ENCODE data around the gene ZNF311. TPM values are rescaled to one million over a fixed set of nuclear protein-coding genes. Genes with fewer than 3 reads are reported as not detected.

Gene ZNF311
- total and polyA plus RNA-seq, 2 of the 13 experiments (the other 11 are each of a cell fraction or from before 2014, with no cell fraction given): not detected

GRCh38 chr6:28981833-28982475 is 23.2 kb downstream of the ZNF311 start (continued):
- TF ChIP-seq FOSL2 (CRISPR knock-in tag; IDR thresholded peaks at IDR 0.05) (peak; percentile 62), FOXC1 (CRISPR knock-in tag; IDR thresholded peaks at IDR 0.05; ENCODE audit: borderline replicate concordance) (peak; percentile 61; the same call in 1 of the 2 replicates), NFE2 (CRISPR knock-in tag; IDR thresholded peaks at IDR 0.05) (0 out of 2 replicates have a peak, but pooled peaks have one; percentile 77), PRDM10 (CRISPR knock-in tag; IDR thresholded peaks at IDR 0.05; ENCODE audit: low read depth) (peak; percentile 55; the same call in 1 of the 2 replicates), NONO (IDR thresholded peaks at IDR 0.05) (no peak), NONO (CRISPR knock-in tag; conservative IDR thresholded peaks at IDR 0.05) (peak; percentile 74), IRF1 (CRISPR knock-in tag; IDR thresholded peaks at IDR 0.05; ENCODE audit: low read depth) (peak; percentile 74; the same call in 1 of the 2 replicates), HNF1A (IDR thresholded peaks at IDR 0.05; ENCODE audit: low read depth) (no peak; the same call in none of the 2 replicates), HNF1A (CRISPR knock-in tag; IDR thresholded peaks at IDR 0.05; ENCODE audit: borderline replicate concordance) (peak; percentile 30; the same call in 1 of the 2 replicates), ZNF770 (CRISPR knock-in tag; IDR thresholded peaks at IDR 0.05) (0 out of 2 replicates have a peak, but pooled peaks have one; percentile 9), ZKSCAN1 (IDR thresholded peaks at IDR 0.05; ENCODE audit: low read length) (peak; percentile 82), FOXP4 (CRISPR knock-in tag; IDR thresholded peaks at IDR 0.05) (peak; percentile 54; the same call in 1 of the 2 replicates), ASH2L (IDR thresholded peaks at IDR 0.05; ENCODE audit: insufficient read length, low read depth, low read length) (peak; percentile 92), ZNF326 (CRISPR knock-in tag; IDR thresholded peaks at IDR 0.05; ENCODE audit: borderline replicate concordance) (no peak), ZNF576 (CRISPR knock-in tag; IDR thresholded peaks at IDR 0.05) (no peak)
